GM10847 (cell line): ENCODE results near the gene LDLRAD3.

Experiments
- POLR2A ChIP-seq: IDR thresholded peaks from 2 replicates; pipeline ENCODE4 v1.6.1; 2011; ENCODE audit not compliant: insufficient read length; ENCODE audit errors: extremely low read depth

LDLRAD3 gene

DNA sequence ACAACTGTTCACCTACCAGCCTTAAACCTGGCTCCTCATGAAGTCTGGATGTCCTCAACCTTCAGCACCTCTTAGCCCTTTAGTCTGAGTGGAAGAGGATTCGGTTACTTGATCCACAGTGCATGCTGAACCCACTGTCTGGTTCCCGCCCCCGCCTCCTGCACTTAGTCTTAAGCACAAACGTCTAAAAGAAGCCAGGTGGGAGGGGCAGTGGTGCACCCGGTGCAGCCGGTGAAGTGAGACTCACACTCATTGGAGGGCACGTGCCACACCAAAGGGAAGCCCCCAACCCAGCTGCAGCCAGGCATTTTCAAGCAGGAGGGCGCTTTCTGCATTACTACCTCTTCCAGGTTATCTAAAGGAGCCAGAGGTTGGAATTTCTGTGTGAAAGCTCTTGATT, 198.6 kb downstream of the LDLRAD3 start:
- no peak for TF ChIP-seq POLR2A

DNA sequence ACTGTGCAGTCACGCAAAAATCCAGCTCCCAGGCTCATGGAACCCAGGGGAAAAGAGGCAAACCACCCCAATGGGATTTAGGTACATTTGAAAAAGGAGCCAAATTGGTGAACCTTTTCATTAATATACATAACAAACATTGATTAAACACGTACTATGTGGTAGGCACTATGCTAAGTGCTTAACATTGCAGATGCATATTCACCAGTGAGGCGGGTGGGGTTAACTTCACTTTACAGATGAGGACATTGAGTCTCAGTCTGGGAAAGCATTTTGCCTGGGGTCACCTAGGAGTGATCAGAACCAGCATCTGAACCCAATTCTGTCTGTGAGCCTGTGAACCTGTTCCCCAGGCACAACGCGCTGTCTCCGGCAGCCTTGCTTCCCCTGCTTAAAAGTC, 199.0 kb downstream of the LDLRAD3 start:
- TF ChIP-seq POLR2A, result no peak

- no peak for TF ChIP-seq POLR2A
These were observed 202.6 kb downstream of the LDLRAD3 start for GRCh38 chr11:36146437-36146836.

DNA sequence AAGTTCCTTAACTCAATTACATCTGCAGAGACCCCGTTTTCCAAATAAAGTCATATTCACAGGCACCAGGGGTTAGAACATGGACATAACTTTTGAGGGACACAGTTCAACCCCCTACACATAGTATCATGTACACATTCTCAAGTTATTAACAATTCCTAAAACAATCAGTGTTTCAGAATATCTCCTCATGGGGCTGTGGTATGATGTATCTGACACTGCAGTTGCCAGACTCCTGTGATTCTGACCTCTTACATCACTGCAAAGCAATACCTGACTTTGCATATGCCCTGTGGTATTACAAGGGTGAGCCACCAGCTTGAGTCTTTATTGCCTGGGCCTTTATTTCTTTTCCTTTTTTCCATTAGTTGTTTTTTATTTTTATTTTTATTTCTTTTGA, 203.6 kb downstream of the LDLRAD3 start:
- no peak for TF ChIP-seq POLR2A

- TF ChIP-seq POLR2A, result no peak
These were observed 204.8 kb downstream of the LDLRAD3 start for GRCh38 chr11:36148701-36149100.

- no peak for TF ChIP-seq POLR2A
These were observed 205.8 kb downstream of the LDLRAD3 start for GRCh38 chr11:36149538-36150242.

DNA sequence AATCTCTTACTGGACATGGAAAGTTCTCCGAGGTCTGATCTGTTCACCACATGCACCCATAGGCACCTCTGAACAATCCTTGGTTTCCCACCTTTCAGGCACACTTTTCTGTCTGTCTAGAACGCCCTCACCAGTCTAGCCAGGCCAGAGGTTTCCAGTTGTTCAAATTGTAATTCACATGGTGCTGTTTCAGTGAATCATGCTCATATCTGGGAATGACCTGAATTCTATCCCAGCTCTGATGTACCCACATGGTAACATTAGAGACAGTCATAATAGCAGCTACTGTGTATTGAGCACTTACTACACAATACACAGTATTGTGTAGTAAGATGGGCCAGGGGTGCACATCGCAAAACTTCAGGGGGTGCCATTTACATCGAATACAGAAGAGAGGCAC, 207.1 kb downstream of the LDLRAD3 start:
- TF ChIP-seq POLR2A, result no peak

- no peak for TF ChIP-seq POLR2A
These were observed 208.2 kb downstream of the LDLRAD3 start for GRCh38 chr11:36151933-36152580.

GRCh38 chr11:36153551-36153950, 209.7 kb downstream of the LDLRAD3 start:
- no peak for TF ChIP-seq POLR2A

DNA sequence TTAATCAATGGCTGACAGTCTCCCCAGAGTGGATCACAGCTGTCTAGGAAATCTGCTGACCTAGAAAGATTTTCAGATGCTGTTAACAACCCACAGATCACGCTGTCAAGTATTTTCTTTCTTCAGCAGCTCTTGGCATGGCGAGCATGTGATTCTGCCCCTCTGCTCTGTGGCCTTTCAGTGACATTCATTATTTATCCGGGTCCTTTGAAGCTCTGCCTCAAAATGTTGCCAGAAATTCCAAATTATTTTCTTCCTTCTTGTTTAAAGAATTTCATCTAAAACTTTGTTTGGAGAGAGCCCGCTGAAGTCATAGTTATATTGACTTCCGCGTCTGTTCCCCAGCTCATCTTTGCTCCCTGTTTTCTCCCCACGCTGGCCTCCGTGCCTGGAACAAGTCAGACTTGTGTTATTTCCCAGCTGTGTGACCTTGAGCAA, 211.3 kb downstream of the LDLRAD3 start:
- no peak for TF ChIP-seq POLR2A

DNA sequence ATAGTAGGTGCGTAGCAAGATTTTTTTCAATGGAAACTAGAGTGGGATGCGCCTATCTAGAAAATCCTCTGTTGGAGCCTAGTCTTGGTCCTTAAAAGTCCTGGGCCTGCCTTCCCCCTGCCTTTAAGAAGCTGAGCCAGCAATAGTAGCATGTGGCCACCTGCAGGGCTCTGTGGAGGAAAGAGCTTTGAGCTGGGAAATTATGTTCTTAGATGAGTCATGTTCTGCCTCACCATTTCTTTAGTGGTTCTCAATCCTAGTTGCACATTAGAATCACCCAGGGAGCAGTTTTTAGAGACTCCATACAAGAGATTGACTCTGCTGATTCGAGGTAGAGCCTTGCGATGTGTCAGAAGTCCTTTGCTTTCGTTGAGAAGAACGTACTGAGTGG, 211.9 kb downstream of the LDLRAD3 start:
- TF ChIP-seq POLR2A, result no peak

DNA sequence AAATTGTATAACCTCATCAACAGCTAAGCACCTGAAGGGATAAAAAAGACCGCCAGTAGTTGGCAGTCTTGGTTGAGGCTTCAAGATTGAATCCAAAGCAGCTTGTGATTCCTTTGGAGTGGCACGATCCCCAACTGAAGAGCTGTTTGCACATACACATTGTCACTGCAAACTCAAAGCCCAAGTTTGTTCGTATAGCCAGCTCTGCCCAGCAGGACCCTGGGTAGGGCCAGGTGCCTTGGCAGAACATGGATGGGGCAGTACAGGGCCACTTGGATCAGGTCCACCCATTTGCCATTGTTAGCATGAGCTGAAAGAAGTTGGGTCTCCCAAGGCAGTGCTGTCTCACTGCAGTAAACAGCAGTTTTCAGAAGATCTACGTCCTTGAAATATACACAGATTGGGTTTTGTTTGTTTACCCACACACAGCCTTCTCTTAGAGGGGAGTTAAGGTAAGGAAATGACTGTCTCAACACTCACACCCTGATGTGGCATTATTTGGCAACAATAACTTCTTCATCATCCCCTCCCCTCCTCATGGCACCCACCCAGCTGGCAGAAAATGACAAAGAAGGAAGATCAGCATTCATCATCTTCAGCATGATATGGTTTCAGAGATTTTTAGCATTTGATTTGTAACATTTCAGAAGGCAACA, 212.4 kb downstream of the LDLRAD3 start:
- no peak for TF ChIP-seq POLR2A

DNA sequence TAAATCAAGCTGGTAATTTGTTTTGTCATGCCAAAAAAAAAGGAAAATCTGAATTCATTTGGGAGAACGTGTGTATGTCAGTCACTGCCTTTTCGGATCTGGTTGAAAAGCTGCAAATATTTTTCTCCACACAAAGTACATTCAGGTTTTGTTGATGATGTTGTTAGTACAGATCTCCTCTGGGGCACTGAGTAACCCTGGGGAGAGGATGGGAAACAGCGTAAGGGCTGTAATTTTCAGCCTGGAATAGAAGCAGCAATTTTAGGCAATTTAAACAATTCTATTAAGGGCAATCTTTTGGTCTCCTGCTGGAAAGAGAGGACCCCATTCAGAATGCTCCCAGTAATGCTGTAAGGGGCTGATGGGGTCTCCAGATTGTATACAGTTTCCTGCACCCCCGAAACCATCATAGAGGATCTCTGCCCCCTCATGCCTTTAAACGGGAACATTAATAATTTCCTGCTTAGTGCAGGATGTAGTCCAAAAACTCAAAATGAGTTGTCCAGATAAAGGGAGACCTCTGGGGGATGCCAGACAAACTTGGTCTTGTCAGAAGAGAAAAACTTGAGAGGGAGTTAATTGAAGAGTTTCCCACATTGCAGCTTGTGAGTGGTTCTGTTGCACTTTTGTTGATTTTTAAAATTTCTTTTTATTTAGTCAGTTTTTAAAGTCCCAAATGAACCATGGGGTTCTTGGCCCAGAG, 213.1 kb downstream of the LDLRAD3 start:
- no peak for TF ChIP-seq POLR2A

- no peak for TF ChIP-seq POLR2A
These were observed 216.2 kb downstream of the LDLRAD3 start for GRCh38 chr11:36160091-36160490.

GRCh38 chr11:36161572-36161971, 217.7 kb downstream of the LDLRAD3 start:
- no peak for TF ChIP-seq POLR2A
